Putamen (tissue), 1 donor: ENCODE results near the gene NR3C1.

Experiments used
- DNase-seq: peaks from one replicate; pipeline ENCODE4 v3.0.0-alpha.2; 2016; ENCODE audit warnings: low spot score

The NR3C1 gene

GRCh38 chr5:143234162-143234842, 169.2 kb downstream of the NR3C1 start:
- no peak for DNase-seq

GRCh38 chr5:143233031-143233430, 170.5 kb downstream of the NR3C1 start:
- DNase-seq: no peak

- DNase-seq: no peak
Observed at GRCh38 chr5:143231973-143232812, 171.3 kb downstream of the NR3C1 start.

- no peak for DNase-seq
Observed at GRCh38 chr5:143231416-143231815, 172.1 kb downstream of the NR3C1 start.

- no peak for DNase-seq
Observed at GRCh38 chr5:143230676-143230996, 172.8 kb downstream of the NR3C1 start.

GRCh38 chr5:143229896-143230675, 173.4 kb downstream of the NR3C1 start:
- DNase-seq: peak; percentile 75

GRCh38 chr5:143229426-143229895, 174.0 kb downstream of the NR3C1 start:
- DNase-seq: no peak

GRCh38 chr5:143228597-143229293, 174.7 kb downstream of the NR3C1 start:
- DNase-seq: no peak
